Measurements from ENCODE around the gene MRPS25.

Gene MRPS25

DNA sequence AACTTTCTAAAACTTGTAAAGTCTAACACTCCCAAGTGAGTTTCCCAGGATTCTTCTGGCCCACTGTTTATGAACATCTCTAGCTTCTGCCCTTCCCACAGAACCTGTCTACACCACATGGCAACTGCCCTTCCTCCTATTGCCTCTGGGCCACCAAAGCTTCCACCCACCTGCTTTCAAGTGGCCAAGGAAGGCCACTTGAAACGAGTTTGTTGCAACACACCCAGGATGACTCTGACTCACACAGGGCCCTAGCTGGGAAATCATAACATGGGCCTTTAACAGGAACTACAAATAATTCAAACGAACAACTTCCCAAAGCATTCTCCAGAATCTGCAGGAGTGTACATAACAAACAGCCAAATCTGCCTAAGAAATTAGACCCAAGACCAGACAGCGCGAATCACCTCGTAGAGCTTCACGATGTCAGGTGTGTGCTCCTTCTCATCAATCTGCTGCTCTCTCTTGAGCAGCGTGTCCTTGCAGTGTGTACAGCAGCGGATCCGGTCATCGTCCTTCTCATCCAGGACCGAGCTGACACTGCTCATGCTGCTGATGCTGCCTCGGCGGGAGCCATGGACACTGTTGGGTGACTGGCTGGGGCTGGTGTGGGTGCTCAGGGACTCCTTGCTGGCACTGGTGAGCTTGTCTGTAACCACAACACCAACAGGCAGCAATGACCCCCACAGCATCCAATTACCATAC is 17.0 kb upstream of the MRPS25 start:
- DNase-seq, result no peak

DNA sequence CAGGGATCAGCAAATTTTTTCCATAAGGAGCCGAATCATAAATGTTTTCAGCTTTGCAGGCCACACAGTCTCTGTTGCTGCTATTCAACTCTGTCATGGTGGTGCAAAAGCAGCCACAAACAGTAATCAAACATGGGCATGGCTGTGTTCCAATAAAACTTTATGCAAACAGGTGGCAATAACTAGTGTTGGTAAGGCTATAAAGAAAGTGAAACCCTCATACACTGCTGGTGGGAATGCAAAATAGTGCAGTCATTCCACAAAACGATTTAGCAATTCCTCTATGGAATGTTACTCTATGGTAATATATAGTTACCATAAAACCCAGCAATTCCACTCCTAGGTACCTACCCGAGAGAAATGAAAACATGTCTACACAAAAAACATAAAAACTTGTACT is 14.0 kb upstream of the MRPS25 start:
- no peak for DNase-seq

DNA sequence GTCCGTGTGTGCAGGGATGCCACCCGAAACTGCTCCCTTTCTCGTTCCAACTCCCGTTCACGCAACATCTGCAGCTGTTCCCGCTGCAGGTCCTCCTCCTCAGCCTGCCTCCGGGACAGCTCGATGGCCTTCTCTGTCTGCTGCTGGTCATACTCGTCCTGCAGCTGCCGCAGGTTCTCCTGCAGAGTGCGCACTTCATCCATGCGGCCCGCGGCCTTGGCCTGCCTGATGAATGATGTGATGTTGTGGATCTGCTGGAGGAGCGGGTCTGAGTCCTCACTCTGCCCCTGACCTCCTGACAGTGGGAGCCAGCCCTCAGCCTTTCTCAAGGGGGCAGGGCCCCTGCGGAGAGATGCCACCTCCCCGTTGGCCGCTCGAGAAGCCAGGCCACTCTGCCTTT is 9.4 kb upstream of the MRPS25 start:
- no peak for DNase-seq

DNA sequence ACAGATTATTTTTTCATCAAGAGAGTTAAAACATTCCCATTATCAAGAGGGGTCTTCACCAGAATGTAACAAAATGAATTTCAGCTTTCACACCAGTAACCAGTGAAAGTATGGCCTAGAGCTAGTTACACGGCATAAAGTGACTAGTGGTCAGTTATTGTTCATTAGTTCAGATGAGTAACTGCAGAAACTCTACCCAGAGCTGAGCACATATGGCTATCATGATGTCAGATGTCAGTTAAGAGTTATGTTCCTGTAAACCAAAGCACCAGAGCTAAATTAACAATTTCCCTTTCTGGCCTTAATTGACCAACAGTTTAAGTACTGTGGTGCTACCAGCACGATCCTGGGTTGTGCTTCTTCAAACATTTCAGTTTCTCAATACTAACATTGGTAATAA is 6.6 kb upstream of the MRPS25 start:
- DNase-seq, result no peak

DNA sequence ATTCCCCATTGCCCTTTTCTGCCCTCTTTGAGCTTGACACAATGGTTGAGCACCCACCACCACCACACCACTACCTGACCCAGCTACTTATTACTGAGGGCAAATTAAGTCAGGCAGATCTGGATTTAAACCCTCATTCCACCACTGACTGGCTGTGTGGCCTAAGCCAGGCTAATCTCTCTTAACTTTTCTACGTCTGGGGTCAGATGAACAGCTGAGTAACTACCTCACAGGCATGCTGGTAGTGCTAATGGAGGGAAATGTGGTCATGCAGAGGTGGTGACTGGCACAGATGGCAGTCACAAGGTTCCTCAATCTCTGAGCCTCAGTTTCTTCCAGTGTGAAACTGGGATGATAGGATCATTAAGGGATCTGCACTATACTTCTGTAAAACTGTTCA is 4.3 kb upstream of the MRPS25 start:
- no peak for DNase-seq

DNA sequence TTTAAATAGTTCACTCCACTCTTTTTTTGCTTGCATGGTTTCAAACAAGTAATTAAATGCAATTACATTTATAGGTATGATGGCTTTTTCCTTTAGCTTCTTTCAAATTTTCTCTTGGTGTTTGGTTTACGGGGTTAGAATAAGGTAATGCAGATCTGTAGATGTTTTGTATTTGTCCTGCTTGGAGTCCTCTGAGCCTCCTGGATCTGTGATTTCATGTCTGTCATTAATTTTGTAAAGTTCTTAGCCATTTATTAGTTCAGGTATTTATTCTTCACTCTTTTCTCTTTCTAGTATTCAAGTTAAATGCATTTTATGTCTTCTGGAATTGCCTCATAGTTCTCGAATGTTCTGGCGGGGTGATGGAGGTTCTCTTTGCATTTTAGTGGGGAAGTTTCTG is 1.4 kb upstream of the MRPS25 start:
- no peak for DNase-seq

DNA sequence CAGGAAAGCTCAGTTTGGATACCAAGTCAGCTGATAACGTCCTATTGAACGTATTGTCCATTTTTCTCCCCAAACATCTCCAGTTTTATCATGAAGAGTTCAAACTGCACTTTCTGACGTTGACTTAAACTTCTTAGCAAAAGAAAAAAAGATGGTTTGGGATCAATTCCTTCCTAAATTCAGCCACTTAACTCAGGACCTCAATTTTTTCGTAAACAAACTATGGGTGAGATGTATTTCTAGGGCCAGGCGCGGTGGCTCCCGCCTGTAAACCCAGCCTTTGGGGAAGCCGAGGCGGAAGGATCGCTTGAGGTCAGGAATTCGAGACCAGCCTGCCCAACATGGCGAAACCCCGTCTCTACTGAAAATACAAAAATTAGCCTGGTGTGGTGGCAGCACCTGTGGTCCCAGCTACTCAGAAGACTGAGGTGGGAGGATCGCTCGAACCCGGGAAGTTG is 464 bp upstream of the MRPS25 start:
- no peak for DNase-seq

DNA sequence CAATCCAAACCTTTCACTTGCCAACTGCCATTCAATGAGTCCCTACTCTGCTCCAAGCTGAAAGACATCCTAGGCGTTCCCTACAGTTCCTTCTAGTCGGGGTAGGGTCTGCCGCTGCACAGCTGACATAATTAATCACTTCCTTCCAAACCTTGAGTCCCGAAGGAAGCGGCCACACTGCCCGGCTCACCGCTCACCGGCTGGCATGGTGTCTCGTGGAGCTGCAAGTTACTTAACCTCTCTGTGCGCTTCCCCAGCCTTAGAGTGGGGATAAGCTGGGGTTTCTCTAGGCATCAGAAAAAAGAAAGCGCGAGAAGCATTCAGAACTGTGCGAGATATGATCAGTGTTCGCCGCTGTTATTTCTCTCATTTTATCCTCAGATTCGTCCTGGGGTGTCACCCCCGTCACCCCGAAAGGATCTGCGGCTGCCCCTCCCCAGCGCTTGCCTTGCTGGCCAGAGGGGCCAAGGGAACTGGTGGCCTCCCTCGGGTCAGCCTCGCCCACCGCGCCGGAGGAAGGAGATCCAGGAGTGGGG is 748 bp downstream of the MRPS25 start:
- DNase-seq, result no peak

DNA sequence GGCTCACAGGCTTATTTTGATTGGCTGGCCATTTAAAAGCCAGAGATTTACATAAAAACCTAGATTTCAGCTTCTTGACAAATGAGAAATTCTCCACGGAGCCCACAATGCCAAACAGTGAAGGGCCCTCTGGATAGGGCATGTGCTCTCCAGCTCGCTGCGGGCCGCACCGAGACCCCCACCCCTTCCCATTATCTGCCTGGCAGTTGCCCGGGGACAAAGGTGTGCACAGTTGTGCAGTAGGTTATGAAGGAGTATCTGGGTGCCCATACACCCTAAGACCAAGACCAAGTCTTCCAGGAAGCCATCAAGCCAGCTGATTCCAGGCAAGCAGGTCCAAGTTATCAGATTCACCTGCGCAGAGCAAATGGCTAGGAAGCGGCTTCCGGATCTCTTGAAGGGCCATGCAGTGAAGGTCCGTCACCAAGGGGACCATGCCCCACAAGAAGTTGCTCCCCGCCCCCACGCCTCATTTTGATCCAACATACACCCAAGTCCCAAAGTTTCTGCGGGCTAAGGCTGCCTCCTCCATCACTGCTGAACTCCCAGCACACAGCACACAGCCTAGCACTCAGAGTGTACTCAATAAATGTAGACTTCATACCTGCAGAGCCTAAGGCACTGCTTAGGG is 1.3 kb downstream of the MRPS25 start:
- DNase-seq, result no peak

DNA sequence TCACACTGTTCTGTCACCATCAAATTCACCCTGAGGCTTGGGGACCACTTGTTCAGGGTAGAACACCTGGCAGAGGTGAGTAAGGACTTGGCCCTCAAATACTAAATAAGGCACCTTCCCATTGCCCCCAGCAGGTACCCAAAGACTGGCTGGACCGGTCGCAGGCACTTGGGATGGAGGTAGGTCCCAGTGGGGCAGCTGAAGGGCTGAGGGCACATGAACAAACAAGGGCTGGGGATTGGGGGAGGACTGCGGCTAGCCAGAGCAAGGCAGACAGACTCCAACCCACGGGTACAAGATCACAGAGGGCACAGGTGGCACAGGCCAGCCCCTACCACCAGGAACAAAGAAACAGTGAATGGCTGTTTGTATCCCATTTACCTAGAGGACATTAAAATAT is 1.9 kb downstream of the MRPS25 start:
- no peak for DNase-seq

DNA sequence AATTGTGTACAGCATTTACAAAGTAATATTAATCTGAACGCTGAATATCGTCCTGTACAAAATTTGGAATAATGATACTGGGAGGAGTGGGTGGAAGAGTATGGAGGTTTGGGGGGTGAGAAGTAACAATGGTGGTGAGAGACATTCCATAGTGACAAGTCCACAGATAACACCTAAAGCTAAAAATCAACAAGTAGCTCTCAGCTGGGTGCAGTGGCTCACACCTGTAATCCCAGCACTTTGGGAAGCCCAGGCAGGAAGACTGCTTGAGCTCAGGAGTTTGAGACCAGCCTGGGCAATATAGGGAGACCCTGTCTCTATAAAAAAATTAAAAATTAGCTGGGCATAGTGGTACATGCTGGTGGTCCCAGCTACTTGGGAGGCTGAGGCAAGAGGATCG is 5.1 kb downstream of the MRPS25 start:
- DNase-seq, result no peak

DNA sequence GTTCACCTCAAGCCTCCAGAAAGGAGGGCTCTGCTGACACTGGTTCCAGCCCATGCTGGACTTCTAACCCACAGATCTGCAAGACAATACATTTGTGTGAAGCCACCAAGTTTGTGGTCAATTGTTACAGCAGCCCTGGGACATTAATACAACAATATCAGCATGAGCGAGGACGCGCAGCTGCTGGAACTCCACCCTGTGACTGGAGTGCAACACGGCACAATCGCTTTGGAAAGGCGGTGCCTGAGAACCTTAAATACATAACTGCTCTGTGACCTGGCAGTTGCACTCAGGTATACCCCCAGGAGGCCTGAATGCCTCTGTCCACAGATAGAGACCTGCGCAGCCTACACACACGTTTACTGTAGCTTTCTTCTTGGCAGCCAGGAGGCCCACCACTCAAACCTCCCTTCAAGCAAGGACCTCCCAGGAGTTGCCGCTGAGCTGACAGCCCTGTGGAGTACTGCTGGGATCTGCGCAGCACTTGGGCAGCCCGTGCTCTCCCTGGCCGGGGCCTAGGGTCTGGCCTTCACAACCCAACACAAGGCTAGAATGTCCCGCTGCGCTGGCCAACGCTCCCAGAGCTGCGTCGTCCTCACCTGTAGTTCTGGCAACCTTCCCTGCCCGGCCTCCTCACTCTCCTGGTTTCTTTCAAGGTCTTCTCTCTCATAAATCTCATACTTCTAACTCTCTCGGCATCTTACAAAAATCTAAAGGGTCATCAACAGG is 8.3 kb downstream of the MRPS25 start:
- DNase-seq, result no peak

DNA sequence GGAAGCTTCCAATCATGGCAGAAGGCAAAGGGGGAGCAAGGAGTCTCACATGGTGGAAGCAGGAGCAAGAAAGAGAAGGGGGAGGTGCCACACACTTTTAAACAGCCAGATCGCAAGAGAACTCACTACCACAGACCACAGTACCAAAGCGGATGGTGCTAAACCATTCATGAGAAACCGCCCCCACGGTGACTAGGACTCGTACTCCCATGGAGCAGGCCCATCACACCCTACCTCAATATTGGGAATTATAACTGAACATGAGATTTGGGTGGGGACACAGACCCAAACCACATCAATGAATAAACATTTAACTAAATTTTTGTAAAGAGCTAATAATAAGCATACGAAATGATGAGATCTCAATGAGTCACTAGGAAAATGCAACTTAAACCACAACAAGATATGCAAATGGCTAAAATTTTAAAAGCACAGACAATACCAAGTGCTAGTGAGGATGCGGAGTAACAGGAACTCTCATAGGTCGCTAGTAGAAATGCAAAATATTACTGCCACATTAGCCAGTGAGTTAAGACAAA is 10.0 kb downstream of the MRPS25 start:
- no peak for DNase-seq

DNA sequence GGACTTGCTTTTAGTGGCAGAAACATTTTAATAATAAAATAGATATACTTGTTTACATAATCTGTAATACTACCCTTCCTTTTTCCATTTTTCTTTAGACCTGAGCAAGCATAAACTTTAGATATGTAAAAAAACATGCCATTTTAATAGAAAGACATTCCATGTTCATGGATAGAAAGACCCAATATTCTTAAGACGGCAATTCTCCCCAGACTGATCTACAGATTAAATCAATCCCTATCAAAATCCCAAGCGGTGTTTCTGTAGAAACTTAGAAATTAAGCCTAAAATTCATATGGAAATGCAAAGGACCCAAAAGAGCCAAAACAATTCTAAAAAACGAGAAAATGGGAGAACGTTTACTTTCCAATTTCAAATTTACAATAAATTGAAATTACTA is 11.6 kb downstream of the MRPS25 start:
- no peak for DNase-seq

DNA sequence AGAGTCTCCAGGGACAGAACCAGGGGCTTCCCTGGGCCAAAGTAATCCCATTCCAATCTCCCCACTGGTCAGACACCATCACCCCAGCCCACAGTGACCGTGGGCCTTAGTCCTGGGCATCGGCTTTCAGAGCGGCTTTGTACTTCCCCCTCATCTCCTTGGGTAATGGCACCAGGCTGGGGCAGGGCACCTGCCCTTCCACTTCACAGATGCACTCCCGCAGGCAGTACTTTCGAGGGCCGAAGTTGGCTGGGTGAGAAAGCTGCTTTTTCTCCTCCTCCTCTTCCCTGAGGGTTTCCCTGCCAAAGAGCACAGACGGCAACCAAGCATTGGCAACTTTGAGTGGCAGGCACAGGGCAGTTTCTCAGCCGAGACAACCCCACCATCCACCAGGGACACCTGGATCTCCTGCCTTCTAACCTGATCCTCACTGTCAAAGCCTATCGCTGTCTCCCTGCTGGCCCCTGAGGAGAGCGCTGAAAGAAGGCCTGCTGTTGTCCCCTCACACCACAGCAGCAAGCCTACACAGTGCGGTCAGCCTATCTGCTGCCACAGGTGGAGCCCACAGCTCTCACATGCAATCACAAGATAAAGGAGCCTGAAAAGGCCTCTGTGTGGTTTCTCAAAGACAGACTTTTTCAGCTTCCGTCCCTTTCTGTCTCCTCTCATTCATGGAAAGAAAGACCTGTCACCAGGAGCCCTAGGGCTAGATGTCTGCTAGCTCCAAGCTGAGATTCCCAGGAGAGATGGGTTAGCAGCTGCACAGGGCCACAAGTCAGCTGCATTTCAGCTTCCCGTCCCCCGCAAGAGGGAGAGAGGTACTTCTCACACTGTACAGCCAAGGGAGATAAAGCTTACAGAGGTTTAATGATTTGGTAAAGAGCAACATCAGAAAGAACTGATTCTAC is 12.5 kb downstream of the MRPS25 start:
- no peak for DNase-seq

DNA sequence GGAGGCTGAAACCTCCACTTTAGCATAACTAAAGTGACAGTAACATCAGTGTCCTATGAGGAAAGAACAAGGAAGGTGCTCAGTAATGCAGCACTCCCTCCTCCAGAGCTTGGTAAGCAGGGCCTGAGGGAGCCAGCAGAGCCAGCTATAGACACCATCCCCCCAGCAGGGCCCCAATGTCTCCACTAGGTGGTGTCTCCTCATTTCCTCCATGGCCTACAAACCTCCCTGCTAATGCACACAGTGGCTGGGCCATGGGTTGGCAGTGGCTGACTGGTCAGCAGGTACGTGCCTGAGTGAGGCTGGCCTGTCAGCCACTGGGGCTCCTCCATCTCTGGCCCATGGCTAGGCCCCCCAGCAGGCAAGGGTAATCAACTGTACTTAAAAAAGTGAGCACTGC is 13.6 kb downstream of the MRPS25 start:
- DNase-seq, result no peak

DNA sequence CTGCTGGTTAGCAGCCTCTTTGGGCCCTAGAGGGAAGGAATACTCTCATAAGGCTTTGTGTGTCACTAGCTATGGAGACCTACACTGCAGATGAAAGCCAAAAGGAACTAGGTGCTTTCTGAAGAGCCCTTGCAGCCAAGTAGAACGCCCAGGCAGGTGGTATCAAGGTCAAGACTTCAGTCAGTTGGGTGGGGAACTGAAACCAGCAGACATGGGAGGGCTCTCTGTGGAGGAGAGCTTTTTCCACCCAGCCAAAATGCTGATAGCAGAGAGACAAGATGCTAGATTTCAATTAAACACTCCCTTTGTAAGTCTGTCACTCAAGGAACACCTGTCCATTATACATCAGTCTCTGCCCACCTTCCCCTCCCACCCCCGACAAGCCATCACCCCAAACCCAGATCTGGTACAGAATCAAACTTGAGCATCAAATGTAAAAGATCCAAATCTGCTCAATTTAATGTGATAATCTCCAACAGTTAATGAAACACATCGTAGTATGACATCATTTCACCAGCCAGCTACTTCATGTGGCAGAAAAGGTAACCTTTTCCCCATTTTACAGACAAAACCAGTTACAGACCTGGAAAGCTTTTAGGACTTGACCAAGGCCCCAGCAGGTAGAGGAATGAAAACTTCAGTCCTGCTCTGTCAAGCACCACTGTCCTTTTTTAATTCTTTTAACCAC is 14.6 kb downstream of the MRPS25 start:
- no peak for DNase-seq

DNA sequence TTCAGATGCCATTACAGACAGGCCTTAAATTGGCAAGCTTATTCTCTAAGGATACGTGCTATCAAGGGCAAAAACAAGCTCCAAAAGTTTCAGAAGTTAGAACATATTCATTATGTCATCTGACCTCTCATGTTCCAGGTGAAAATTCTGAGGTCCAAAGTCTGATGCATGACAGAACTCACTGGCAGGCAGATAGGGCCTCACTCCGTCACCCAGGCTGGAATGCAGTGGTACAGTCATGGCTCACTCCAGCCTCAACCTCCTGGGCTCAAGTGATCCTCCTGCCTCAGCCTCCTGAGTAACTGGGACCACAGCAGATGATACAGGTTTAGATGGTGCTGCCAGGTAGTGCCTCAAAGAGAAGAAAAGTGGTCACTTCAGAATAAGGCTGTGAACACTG is 15.5 kb downstream of the MRPS25 start:
- DNase-seq, result no peak

DNA sequence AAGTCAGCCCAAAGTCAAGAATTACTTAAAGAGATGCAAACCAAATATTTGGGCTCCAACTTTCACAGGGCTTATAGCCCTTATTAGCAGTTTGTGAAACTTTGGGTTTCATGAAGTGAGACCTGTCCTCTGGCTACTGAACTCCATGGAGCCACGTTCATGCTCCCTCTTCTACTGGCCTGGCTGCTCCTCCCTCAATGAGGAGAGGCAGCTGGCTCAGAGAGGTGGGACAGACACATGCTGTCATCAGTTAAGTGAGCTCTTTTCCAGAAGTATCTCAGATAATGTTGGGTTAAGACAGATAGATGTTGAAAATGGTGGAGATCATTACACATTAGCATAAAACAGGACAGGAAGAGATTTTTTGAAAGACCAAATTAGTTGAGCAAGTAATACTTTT is 19.4 kb downstream of the MRPS25 start:
- no peak for DNase-seq

DNA sequence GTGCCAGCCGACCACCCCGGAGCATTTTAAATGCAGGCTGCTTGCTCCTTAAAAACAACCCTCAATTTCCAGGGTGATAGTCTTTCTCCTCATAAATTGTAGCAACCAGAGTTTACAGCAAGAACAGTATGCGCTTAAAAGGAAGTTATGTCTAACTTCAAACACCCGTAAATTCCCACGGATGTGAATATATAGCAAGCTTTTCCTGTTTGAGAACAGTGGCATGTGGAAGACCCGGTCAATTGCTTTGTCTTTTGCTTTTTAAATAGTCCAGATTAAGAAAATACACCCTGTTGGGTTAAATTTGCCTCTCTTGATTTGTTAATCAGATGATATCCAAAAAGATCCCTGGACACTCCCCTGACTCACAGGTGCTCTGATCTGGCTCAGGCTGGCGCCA is 20.8 kb downstream of the MRPS25 start:
- no peak for DNase-seq

DNA sequence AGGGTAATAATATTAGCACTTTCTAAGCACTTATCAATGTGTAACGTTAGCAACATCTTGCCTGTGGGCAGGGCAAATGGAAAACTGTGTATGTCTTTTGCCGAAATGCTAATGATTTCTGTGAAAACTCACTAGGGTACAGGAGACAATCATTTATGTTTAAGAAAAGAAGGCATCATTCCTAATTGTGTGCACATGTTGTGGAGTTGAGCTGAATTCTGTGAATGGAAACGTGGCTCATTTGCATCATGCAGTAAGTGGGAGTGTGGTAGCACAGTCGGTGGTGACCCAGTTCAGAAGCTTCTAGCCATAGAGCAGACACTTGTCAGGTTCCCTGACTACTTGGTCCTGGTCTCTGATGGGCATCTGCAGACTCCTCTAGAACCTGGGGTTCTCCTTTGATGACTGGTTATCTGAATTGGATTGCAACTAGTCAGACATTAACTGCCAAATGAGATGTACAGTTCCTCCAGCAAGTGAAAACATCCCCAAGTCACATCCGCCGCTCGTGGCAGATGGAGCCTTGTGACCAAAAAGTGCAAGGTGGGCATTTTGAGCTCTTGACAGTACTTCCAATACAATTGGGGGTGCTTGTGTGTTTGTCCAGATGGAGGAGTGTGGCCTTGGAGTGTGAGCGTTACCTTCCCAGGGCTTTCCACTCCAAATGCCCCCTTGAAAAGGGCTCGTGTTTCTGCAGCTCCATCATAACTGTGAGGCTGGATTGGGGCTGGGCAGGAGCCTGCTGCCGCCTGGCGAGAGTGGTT is 21.5 kb downstream of the MRPS25 start:
- DNase-seq, result no peak

Measured in SIG-M5 (cell line).